IMR-90 (cell line): ENCODE results near the gene PSRC1.

Experiments used
- CEBPB ChIP-seq: IDR thresholded peaks from 2 replicates; pipeline ENCODE4 v1.6.1; 2012; ENCODE audit warnings: low read depth, low read length, improper control_type of control experiment
- CHD1 ChIP-seq: IDR thresholded peaks from 2 replicates; pipeline ENCODE4 v1.6.1; 2012; ENCODE audit warnings: low read depth, low read length, improper control_type of control experiment
- RCOR1 ChIP-seq: IDR thresholded peaks from 2 replicates; pipeline ENCODE4 v1.6.1; 2012; ENCODE audit warnings: mild to moderate bottlenecking, low read length, improper control_type of control experiment; ENCODE audit not compliant: insufficient replicate concordance
- TF ChIP-seq, protein P1 (sequence below): conservative IDR thresholded peaks from 2 replicates; pipeline ENCODE4 v1.5.1; 2012; ENCODE audit warnings: mild to moderate bottlenecking, low read depth, low read length, improper control_type of control experiment

DNA sequence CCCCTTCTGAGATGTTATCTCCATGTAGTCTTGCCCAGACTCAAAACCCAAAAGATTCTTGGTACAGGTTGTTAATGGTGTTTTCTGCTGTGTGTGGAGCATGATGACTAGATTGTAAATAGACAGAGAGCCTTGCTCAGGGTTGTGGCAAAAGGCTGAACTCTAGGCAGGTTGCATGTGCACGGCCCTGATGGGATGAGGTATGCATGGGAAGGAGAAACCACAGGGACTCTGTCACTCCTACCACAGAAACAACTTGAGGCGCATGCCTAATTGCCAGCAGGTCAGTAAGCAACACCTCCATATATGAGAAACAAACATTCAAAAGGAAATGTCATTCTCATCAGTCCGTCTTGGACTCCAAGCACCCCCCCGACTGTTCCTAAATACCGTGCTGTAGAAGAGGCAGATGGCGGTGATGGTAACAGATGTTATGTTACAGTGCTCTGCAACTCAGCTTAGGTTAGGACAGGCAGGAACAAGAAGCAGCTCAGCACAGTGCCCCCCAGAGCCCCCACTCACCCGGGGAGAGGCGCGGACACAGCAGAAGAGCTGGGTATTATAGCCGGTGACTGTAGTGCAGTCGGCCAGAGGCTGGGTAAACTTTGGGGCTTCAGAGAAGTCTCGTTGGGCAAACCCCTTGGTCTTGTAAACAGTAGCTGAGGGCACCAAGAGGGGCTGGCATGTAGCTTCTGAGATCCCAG is 12.9 kb upstream of the PSRC1 start:
- no peak for TF ChIP-seq CEBPB
- TF ChIP-seq, protein P1, sequence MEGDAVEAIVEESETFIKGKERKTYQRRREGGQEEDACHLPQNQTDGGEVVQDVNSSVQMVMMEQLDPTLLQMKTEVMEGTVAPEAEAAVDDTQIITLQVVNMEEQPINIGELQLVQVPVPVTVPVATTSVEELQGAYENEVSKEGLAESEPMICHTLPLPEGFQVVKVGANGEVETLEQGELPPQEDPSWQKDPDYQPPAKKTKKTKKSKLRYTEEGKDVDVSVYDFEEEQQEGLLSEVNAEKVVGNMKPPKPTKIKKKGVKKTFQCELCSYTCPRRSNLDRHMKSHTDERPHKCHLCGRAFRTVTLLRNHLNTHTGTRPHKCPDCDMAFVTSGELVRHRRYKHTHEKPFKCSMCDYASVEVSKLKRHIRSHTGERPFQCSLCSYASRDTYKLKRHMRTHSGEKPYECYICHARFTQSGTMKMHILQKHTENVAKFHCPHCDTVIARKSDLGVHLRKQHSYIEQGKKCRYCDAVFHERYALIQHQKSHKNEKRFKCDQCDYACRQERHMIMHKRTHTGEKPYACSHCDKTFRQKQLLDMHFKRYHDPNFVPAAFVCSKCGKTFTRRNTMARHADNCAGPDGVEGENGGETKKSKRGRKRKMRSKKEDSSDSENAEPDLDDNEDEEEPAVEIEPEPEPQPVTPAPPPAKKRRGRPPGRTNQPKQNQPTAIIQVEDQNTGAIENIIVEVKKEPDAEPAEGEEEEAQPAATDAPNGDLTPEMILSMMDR = no peak
- no peak for TF ChIP-seq CHD1
- TF ChIP-seq RCOR1 = no peak
